Measurements from ENCODE around the gene PIK3R1. TPM values are rescaled to one million over a fixed set of nuclear protein-coding genes. Genes with fewer than 3 reads are reported as not detected.
A peak's percentile ranks its signal among the peaks of the same experiment; 100 is the strongest.

PIK3R1 gene
- total RNA-seq, 1 experiment from 2014 or later: 15.7 TPM

- DNase-seq (ENCODE audit: low spot score): no peak
These were observed 36.4 kb downstream of the PIK3R1 start for GRCh38 chr5:68251804-68252522.

- DNase-seq (ENCODE audit: low spot score): peak; percentile 69
These were observed 37.4 kb downstream of the PIK3R1 start for GRCh38 chr5:68252673-68253623.

- no peak for DNase-seq (ENCODE audit: low spot score)
These were observed 38.3 kb downstream of the PIK3R1 start for GRCh38 chr5:68253624-68254585.

- no peak for DNase-seq (ENCODE audit: low spot score)
These were observed 39.3 kb downstream of the PIK3R1 start for GRCh38 chr5:68254810-68255209.

GRCh38 chr5:68255305-68256120 is 40.0 kb downstream of the PIK3R1 start:
- no peak for DNase-seq (ENCODE audit: low spot score)

- DNase-seq (ENCODE audit: low spot score): no peak
These were observed 41.7 kb downstream of the PIK3R1 start for GRCh38 chr5:68257210-68257609.

- DNase-seq (ENCODE audit: low spot score): no peak
These were observed 43.0 kb downstream of the PIK3R1 start for GRCh38 chr5:68258531-68258930.

- no peak for DNase-seq (ENCODE audit: low spot score)
These were observed 44.1 kb downstream of the PIK3R1 start for GRCh38 chr5:68259700-68260099.

GRCh38 chr5:68260467-68260866 is 44.9 kb downstream of the PIK3R1 start:
- no peak for DNase-seq (ENCODE audit: low spot score)

- no peak for DNase-seq (ENCODE audit: low spot score)
These were observed 45.6 kb downstream of the PIK3R1 start for GRCh38 chr5:68261169-68261568.

- DNase-seq (ENCODE audit: low spot score): no peak
These were observed 46.1 kb downstream of the PIK3R1 start for GRCh38 chr5:68261569-68262065.

- no peak for DNase-seq (ENCODE audit: low spot score)
These were observed 48.7 kb downstream of the PIK3R1 start for GRCh38 chr5:68264024-68264956.

GRCh38 chr5:68265347-68265746 is 49.8 kb downstream of the PIK3R1 start:
- no peak for DNase-seq (ENCODE audit: low spot score)

- no peak for DNase-seq (ENCODE audit: low spot score)
These were observed 50.4 kb downstream of the PIK3R1 start for GRCh38 chr5:68265822-68266395.

- DNase-seq (ENCODE audit: low spot score): no peak
These were observed 50.9 kb downstream of the PIK3R1 start for GRCh38 chr5:68266457-68266856.

- no peak for DNase-seq (ENCODE audit: low spot score)
These were observed 51.5 kb downstream of the PIK3R1 start for GRCh38 chr5:68267066-68267465.

- no peak for DNase-seq (ENCODE audit: low spot score)
These were observed 52.7 kb downstream of the PIK3R1 start for GRCh38 chr5:68268101-68268851.

- DNase-seq (ENCODE audit: low spot score): no peak
These were observed 53.2 kb downstream of the PIK3R1 start for GRCh38 chr5:68268852-68269130.

- DNase-seq (ENCODE audit: low spot score): no peak
These were observed 54.3 kb downstream of the PIK3R1 start for GRCh38 chr5:68269820-68270219.

Measured in H4 (cell line).